GM19452 (cell line): ENCODE data around the gene H6PD.

Experiments used
- ATAC-seq: cut with Tn5 transposase; IDR thresholded peaks from one replicate; pipeline ENCODE4 v1.9.1; 2021; ENCODE audit not compliant: unreplicated experiment

The H6PD gene

GRCh38 chr1:9256332-9256731 lies 21.8 kb downstream of the H6PD start:
- no peak for ATAC-seq

DNA sequence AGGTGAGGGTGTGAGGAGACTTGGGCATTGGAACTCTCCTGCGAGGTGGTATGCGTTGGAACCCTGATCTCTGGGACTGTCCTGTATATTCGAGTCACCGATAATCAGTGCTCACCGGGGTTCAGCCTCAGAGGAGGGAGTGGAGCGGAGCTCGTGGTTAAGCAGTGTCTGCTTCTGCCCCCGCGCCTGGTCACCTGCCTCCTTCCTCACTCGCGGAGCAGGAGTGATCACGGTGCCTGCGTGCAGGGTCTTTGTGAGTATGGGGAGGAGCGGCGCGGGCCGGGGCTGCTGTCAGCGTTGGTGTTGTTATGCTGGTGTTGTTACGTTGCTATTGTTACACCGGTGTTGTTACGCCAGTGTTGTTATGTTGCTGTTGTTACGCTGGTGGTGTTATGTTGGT lies 23.3 kb downstream of the H6PD start:
- ATAC-seq: no peak

DNA sequence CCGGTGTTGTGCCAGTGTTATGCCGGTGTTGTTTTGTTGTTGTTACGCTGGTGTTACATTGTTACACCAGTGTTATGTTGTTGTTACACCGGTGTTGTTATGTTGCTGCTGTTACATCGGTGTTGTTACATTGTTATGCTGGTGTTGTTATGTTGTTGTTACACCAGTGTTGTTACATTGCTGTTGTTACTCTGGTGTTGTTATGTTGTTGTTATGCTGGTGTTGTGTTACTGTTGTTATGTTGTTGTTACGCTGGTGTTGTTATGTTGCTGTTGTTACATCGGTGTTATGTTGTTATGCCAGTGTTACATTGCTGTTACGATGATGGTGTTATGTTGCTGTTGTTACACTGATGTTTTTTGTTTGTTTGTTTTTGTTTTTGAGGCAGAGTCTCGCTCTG lies 24.1 kb downstream of the H6PD start:
- ATAC-seq: no peak

- no peak for ATAC-seq
Observed at GRCh38 chr1:9260059-9260766, 25.6 kb downstream of the H6PD start.

GRCh38 chr1:9261496-9261895 lies 26.9 kb downstream of the H6PD start:
- ATAC-seq: no peak

DNA sequence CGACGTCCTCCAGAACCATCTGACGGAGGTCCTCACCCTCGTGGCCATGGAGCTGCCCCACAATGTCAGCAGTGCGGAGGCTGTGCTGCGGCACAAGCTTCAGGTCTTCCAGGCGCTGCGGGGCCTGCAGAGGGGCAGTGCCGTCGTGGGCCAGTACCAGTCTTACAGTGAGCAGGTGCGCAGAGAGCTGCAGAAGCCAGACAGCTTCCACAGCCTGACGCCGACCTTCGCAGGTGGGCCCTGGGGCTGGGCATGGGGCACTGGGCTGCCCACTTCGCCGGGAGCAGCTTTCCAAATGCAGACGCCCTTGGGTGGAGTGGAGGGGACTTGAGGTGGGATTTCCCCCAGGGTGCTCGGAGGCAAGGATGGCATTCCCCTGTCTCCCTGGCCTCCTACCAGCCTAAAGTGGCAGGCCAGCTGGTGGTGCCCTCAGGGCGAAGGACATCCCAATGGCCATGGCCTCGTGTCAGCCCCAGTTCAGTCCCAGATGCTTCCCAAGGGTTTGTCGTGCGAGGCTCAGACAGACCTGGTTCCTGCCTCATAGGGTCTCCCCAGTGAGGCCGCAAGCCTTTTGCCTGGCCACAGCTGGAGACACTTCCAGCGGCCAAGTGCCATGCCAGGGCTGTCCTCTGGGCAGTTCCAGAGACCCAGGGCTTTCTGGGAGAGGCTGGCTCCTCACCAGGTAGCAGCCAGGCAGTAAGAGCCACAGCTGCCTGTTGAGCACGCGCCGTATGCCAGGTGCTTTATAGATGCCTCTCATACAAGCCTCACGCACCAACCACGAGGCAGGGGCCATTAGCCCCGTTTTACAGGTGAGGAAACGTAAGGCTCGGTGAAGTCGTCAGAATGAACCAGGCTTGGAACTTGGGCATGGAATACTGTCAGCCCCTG lies 27.8 kb downstream of the H6PD start:
- ATAC-seq: no peak

GRCh38 chr1:9263276-9263855 lies 28.8 kb downstream of the H6PD start:
- no peak for ATAC-seq

GRCh38 chr1:9263984-9264872 lies 29.7 kb downstream of the H6PD start:
- ATAC-seq: no peak

DNA sequence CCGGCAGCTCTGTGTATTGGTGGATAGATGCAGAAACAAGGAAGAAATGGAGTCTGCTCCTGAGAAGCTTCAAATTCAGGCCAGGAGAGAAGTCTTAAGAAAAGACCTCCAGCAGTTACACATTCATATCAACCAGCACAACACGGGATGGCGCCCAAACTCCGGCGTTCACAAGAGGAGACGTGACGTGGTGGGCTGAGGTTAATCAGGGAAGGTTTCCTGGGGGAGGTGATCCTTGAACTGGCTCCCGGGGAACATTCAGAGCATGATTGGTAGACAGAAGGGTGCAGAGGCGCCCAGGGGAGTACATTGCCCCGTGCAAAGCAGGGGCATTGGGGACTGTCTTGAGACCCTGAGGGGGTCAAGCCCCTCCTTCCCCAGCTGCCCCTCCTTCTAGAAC lies 30.5 kb downstream of the H6PD start:
- ATAC-seq: no peak

DNA sequence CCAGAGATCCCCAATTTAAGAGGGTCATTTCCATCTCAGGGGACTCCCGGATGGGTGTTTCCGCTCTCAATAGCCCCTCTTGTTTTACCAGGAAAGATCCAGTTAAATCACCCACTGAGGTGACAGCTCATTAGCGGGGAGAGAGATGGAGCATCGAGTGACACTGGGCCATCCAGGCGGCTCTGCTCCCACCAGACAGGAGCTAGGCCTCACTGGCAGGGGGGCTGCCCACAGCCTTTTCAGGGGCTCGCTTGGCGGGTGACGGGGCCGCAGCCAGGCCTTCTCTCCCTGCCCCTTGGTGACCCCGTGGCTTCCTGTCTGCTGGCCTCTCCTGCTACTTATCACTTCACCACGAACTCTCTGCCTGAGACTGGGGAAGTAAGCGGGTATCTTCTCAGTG lies 31.4 kb downstream of the H6PD start:
- no peak for ATAC-seq

GRCh38 chr1:9267352-9267686 lies 32.7 kb downstream of the H6PD start:
- no peak for ATAC-seq

GRCh38 chr1:9267827-9268581 lies 33.4 kb downstream of the H6PD start:
- no peak for ATAC-seq

- ATAC-seq: no peak
Observed at GRCh38 chr1:9269078-9269501, 34.5 kb downstream of the H6PD start.

DNA sequence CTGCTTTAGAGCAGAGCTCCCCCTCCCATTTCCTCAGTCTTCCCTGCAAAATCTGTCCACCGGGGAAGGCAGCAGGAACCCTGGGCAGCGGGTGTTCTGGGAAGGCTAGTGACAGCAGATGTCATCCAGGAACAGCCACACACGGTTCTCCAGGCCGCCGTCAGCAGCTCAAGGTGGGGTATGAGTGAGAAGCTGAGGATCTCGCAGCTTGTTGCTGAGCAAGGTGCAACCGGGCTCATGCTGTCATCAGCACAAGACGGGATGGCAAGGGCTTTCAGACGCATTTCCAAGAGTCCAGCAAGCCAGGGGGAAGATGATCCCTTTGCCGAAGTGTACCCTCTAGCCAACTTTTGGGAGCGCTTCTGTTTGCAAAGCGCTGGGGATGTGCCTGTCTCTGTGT lies 35.1 kb downstream of the H6PD start:
- ATAC-seq: no peak

GRCh38 chr1:9270290-9270883 lies 35.8 kb downstream of the H6PD start:
- ATAC-seq: no peak

- ATAC-seq: no peak
Observed at GRCh38 chr1:9271283-9271682, 36.7 kb downstream of the H6PD start.

- no peak for ATAC-seq
Observed at GRCh38 chr1:9271861-9272595, 37.5 kb downstream of the H6PD start.

DNA sequence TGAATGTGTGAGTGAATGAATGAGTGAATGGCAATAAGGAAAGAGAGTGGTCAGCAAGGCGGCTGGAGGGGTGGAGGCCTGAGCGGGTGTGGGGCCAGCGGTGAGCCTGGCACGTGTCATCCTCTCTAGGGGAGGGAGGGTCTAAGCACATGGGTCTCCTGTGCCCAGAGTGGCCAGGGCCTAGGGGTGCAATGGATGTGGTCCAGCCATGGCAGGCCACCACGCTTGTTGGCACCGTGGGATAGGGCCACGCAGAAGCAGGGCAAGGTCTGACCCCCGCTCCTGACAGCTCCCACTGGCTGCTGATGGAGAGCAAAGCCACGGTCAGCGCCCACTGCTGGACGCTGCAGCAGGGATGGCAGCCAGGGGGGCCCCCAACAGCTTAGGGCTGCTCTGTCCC lies 38.6 kb downstream of the H6PD start:
- no peak for ATAC-seq

DNA sequence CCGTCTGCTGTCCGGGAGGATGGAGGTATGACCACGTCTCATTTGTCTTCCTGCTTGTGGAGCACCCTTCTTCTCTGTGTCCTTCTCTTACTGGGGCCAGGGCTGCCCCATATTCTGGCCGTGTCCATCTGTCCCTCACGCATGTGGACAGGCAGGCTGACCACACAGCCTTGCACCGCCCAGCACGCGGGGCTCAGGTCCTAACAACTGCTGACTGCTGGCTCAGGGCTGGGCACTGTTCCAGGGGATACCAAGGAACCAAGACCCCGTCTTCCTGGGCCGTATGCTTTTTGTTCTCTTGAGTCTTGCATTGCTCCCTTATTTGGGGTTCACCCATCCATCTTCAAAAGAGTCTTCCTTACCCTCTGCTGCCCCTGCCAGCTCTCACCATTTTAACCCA lies 40.6 kb downstream of the H6PD start:
- no peak for ATAC-seq
